HG02884 (cell line): Measurements from ENCODE around the gene NTNG1.

Source experiments
- ATAC-seq: cut with Tn5 transposase; IDR thresholded peaks from one replicate; pipeline ENCODE4 v1.9.1; 2021; ENCODE audit warnings: mild to moderate bottlenecking, moderate library complexity; ENCODE audit not compliant: unreplicated experiment

The NTNG1 gene

DNA sequence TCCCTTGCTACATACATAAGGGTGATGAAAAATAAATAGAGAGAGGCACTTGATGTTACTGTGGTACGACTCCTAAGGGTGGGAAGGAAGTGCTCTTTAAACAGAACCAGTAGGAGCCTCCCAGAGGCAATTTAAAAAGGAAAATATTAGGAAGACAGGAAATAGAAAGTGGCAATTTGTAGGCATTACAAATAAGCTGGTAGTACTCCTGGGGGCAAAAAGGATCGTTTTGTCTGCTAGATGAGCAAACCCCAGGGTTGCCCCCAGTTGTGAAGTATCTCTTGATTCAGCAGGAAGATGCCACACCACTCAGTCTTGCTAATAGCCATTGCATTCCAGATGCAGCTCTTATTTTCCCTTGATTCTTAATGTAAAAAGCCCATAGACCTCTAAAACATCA is 303.0 kb downstream of the NTNG1 start:
- ATAC-seq, result no peak

GRCh38 chr1:107444302-107444701 is 303.5 kb downstream of the NTNG1 start:
- ATAC-seq, result no peak

DNA sequence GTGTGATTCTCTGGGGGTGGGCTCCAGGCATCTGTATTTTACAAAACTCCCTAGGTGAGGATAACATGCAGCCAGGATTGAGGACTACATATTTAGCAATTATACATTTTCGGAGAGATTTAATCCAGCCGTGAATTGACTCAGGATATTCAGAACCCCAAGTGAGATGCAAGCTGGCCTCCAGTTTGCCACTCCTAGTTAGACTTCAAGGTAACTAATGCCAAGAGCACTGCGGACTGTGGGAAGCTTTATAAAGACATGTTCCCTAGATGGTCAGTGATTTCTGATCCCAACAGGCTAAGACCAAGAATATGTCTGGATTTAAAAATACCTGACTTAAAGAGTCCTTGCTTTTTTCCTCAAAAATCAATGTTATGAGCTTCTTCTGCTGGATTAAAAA is 308.5 kb downstream of the NTNG1 start:
- no peak for ATAC-seq

DNA sequence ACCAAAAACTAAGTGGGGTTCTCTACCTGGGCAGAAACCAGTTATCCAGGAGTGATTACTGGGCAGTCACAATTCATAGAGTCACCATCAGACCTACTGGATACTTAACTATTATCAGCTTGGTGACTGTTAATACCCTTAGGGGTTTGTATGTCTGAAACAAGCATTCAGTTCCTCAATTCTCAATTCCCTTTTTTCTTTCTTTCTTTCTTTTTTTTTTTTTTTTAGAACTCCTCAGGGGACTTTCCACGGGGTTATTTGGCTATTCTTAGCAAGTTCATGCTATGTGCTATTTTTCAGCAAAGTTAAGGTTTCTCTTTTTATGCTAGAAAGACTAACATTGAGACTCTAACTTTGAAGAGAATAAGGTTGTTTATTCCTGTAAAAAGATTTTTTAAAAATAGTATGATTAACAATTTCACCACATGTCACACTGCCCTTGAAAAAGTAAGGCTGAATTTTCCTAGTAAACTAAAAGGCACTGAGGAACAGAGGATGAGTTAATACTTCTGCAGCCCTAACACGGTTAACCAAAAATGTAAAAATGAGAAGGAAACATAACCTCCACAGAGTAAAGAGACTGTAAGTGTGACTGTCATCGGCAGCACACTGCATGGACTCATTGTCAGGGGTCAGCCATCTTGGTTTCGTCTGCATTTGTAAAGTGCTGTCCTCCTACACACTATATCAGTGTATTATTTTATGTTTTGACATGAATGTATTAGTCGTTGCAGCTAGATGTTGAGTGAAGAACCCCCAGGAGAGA is 310.2 kb downstream of the NTNG1 start:
- ATAC-seq, result peak; percentile 68

DNA sequence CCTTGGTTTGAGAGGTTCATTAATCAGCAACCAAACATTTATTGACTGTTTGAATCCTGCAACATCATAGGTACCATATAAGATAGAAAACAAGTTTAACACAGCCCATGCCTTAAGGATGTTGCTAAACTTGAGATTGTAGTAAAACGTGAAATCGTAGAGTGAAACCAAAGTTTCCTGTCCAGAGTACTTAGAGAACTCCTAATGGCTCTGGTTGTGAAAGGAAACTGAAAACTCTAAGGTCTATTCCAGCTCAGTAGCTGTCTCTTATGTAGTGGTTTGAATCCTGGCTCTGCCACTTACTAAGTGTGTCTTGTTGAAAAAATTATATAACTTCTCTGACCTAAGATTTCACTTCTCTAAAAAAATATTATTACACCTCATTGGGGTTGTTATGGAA is 310.9 kb downstream of the NTNG1 start:
- ATAC-seq, result peak; percentile 48

- ATAC-seq, result no peak
Measured at GRCh38 chr1:107454791-107455190, 314.0 kb downstream of the NTNG1 start.

DNA sequence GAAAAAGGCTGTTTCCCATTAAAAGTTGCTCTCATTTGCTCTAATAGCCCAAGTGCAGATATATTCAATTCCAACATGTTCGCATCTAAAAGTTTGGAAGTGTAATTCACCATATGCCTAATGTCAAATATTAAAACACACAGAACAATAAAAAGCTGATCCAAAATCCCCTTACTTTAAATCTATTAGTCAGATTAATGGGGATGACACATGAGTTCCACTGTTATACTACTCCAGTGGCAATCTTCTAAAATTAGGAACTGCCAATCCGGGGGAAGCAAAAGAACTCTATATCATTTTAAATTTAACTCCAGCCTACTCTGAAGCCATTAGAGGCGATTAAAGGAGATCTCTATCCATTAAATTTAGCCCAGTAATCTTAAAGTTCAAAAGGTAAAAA is 317.1 kb downstream of the NTNG1 start:
- ATAC-seq, result no peak

DNA sequence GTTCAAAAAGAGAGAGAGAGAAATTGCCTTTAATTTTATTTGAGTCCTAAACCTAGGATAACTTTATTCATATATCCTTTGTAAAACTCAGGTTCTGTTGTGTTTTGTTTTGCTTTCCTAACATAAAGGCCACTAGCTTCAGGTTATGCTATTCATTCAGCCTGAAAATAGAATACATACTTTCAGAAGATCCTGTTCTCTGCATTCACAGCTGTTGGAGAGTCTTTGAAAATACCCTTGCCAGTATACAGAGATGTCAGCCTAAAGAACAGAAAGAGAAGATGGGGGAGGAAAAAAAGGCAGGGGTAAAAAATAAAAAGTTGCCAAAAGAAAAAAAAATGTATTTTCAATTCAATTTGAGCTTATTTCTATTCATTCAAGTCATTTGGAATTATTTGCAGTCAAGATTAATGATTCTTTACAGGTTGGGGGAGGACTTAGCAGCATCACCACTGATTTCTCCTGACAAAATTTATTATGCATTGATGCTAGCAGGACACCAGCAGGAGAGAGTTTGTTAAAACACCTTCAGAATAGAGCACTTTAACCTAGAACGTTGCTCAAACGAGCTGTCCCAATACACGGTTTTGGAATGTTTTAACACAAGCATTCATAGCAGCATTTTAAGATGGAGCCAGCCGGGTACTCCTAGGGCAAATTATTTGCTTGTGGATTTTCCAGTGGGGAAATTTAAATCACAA is 318.5 kb downstream of the NTNG1 start:
- ATAC-seq, result peak; percentile 46

DNA sequence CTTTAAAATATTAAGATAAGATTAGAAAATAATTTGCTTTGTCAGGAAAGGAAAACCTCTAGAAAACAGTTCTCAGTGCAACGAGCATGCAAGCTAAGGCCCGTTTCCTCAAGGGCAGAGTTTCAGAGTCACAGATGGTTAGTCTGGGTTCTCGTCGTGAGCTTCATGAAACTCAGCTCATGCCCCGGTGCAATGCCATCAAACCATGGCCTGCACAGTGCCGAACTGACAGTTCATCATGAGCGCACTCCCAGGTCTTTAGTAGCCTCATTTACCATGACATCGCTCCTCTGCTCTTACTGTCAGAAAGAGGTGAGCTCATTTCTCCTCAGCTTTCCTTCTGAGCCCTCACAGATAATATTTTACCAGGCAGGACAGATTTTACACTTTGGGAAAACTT is 319.2 kb downstream of the NTNG1 start:
- ATAC-seq, result peak; percentile 84

DNA sequence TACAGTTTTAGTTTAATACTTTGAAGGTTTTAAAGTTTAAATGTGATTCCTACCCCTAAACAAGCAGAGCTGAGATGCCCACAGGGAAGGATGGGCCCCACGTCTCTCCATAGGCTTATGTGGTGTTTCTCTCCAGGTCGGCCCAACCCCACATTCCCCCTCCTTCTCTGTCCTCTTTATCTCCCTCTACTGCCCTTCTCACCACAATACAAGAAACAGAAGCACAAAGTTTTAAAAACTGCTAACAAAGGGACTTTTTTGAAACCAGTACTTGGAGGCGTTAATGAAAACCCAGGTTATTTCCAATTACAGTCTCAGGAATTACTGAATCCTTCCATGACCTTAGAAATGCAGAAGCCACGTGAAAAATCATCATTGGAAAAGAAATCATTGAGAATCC is 324.0 kb downstream of the NTNG1 start:
- no peak for ATAC-seq

GRCh38 chr1:107467286-107467685 is 326.4 kb downstream of the NTNG1 start:
- ATAC-seq, result no peak

DNA sequence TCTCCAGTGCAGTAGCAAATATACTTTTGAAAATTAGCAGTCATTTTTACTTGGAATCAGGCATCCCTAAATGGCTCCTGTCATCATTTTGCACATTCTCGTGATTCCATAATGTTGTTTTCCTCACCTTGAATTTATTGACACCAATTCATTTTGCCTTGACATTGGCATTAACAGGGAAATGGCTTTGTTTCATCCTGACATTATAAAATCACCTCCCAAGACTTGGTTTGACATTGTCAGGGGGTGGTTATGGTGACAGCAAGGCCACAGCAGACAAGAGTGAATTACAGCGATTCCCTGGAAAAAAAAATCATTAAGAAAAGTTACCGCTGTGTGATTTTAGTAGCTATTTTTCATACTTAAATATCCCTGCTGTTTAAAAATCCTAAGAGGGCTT is 327.0 kb downstream of the NTNG1 start:
- ATAC-seq, result no peak

GRCh38 chr1:107473065-107473464 is 332.2 kb downstream of the NTNG1 start:
- peak; percentile 31 for ATAC-seq

DNA sequence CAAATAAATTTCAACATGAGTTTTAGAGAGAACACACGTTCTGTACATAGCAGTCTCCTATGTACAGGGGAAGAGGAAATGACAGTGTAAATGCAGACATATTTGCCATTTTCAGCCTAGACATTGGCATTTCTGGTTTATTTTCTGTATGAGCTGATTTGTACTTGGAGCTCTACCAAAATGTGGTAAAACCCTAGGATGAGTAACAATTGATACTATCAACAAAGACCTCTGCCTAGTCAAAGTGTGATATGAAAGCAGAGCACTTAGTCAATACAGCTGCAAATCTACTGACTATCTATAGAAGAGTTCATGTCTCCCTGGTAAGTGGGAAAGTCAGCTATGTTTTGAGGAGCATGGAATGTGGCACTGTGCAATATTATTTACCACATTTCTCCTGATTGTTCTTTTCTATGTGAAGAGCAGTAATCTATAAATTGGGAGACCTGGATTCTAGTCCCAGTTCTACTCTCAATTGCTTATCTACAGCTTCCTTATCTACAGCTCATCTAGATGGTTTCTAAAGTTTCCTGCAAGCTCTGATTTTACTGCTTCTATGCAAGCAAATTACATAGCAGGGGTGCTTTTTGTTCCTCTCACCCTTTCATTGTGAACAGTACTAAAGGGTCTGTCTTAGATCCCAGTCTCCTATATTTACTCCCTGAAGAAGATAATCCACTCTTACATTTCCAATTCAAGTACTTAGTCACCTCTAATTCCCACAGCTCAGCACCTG is 334.2 kb downstream of the NTNG1 start:
- ATAC-seq, result peak; percentile 92

DNA sequence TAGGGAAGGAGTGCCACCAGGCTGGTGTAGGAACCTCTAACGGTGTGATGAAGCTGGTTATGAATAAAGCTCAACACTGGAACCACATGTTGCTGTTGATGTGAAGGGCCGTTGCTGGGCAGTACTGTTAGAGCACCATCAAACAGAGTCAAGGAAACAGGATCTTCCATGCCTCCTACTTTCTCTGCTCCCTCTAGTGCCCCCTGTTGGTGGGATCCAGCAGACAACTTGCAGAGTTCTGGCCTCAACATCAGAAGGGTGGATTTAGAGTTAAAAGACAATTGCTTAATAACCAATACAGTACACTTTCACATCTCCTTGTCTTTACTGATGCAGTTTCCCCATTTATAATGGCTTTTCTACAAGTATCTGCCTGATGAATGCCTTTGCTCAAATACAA is 336.4 kb downstream of the NTNG1 start:
- no peak for ATAC-seq

- ATAC-seq, result no peak
Measured at GRCh38 chr1:107479865-107480350, 339.1 kb downstream of the NTNG1 start.

DNA sequence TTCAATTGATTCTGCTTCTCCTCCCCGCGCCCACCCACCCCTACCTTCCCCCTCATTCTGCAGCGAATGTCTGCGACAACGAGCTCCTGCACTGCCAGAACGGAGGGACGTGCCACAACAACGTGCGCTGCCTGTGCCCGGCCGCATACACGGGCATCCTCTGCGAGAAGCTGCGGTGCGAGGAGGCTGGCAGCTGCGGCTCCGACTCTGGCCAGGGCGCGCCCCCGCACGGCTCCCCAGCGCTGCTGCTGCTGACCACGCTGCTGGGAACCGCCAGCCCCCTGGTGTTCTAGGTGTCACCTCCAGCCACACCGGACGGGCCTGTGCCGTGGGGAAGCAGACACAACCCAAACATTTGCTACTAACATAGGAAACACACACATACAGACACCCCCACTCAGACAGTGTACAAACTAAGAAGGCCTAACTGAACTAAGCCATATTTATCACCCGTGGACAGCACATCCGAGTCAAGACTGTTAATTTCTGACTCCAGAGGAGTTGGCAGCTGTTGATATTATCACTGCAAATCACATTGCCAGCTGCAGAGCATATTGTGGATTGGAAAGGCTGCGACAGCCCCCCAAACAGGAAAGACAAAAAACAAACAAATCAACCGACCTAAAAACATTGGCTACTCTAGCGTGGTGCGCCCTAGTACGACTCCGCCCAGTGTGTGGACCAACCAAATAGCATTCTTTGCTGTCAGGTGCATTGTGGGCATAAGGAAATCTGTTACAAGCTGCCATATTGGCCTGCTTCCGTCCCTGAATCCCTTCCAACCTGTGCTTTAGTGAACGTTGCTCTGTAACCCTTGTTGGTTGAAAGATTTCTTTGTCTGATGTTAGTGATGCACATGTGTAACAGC is 339.9 kb downstream of the NTNG1 start:
- peak; percentile 65 for ATAC-seq

- no peak for ATAC-seq
Measured at GRCh38 chr1:107481756-107482384, 341.0 kb downstream of the NTNG1 start.

- ATAC-seq, result no peak
Measured at GRCh38 chr1:107483949-107484348, 343.1 kb downstream of the NTNG1 start.

- no peak for ATAC-seq
Measured at GRCh38 chr1:107486349-107486748, 345.5 kb downstream of the NTNG1 start.
